ENCODE measurements around the gene KIAA1671.

DNA sequence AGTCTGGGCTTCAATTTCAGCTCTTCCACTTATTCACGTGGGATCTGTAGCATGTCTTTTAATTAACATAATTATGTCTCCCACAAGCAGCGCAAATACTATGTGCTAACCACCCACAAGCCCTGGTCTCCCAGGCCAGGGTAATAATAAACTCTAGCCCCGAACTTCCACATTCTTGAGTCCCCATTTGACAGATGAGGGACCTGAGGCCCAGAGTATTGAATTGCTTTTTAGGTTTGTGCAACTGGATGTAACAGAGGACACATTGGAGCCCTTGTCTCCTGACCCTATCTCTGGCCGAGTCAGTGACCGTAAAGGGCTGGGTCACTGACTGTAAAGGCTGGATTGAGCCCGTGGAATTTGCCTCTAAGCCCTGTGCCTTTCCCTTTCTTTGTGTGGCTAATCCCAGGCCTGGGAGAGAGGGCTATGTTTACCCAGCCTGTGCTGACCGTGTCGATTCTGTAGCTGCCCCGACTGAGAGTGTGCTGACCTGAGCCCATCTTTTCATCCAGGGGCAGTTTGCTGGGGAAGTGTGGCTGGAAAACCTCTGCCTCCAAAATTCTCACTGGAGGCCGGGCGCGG, 270.8 kb downstream of the KIAA1671 start:
- TF ChIP-seq, protein P1, sequence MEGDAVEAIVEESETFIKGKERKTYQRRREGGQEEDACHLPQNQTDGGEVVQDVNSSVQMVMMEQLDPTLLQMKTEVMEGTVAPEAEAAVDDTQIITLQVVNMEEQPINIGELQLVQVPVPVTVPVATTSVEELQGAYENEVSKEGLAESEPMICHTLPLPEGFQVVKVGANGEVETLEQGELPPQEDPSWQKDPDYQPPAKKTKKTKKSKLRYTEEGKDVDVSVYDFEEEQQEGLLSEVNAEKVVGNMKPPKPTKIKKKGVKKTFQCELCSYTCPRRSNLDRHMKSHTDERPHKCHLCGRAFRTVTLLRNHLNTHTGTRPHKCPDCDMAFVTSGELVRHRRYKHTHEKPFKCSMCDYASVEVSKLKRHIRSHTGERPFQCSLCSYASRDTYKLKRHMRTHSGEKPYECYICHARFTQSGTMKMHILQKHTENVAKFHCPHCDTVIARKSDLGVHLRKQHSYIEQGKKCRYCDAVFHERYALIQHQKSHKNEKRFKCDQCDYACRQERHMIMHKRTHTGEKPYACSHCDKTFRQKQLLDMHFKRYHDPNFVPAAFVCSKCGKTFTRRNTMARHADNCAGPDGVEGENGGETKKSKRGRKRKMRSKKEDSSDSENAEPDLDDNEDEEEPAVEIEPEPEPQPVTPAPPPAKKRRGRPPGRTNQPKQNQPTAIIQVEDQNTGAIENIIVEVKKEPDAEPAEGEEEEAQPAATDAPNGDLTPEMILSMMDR (IDR thresholded peaks at IDR 0.05 in 8 of 11, conservative IDR thresholded peaks at IDR 0.05 in 3 of 11), result no peak
- TF ChIP-seq POLR2AphosphoS5 (IDR thresholded peaks at IDR 0.05), result no peak

Data from spleen (tissue), 7 donors.